ENCODE measurements around the gene ZBTB43.

Gene ZBTB43

GRCh38 chr9:126882746-126883145 is 77.9 kb downstream of the ZBTB43 start:
- Histone ChIP-seq H3K9ac (ENCODE audit: low read depth, low read length, poor library complexity, severe bottlenecking) (no peak overlapping the region), H3K4me1 (ENCODE audit: insufficient read depth, low read length, poor library complexity, severe bottlenecking) (no peaks in the 10 kb centered on the region), H3K4me3 (ENCODE audit: low read length, poor library complexity, severe bottlenecking) (no peak overlapping the region), H3K9me2 (replicated peaks; ENCODE audit: low read depth, low read length) (no peaks in the 10 kb centered on the region), H3K27me3 (ENCODE audit: insufficient read depth, low read length, poor library complexity, severe bottlenecking) (no peaks in the 10 kb centered on the region), H3F3A (ENCODE audit: low read depth) (no peaks in the 10 kb centered on the region), H4K20me1 (ENCODE audit: insufficient read depth, low read length, poor library complexity, severe bottlenecking) (no peaks in the 10 kb centered on the region), H2AFZ (ENCODE audit: low read length) (no peak overlapping the region), H3K79me2 (ENCODE audit: insufficient read depth, low read length) (no peaks in the 10 kb centered on the region), H3K9me3 (ENCODE audit: insufficient read depth, low read depth, low read length) (no peaks in the 10 kb centered on the region), H3K4me2 (ENCODE audit: low read depth, low read length, poor library complexity, severe bottlenecking) (no peak overlapping the region), H3K36me3 (ENCODE audit: insufficient read depth, low read length) (peaks cover 45% of the 10 kb centered on the region; the same call in 1 of the 2 replicates)
- TF ChIP-seq EZH2phosphoT487 (IDR thresholded peaks at IDR 0.05; ENCODE audit: borderline replicate concordance) (no peak), CTCF (conservative IDR thresholded peaks at IDR 0.05; ENCODE audit: low read length) (no peak)

GRCh38 chr9:126883636-126884035 is 78.8 kb downstream of the ZBTB43 start:
- Histone ChIP-seq H4K20me1 (ENCODE audit: insufficient read depth, low read length, poor library complexity, severe bottlenecking) (no peaks in the 10 kb centered on the region), H3K36me3 (ENCODE audit: insufficient read depth, low read length) (peaks cover 45% of the 10 kb centered on the region; the same call in 1 of the 2 replicates), H2AFZ (ENCODE audit: low read length) (no peak overlapping the region), H3K9ac (ENCODE audit: low read depth, low read length, poor library complexity, severe bottlenecking) (no peak overlapping the region), H3K4me1 (ENCODE audit: insufficient read depth, low read length, poor library complexity, severe bottlenecking) (no peaks in the 10 kb centered on the region), H3K27me3 (ENCODE audit: insufficient read depth, low read length, poor library complexity, severe bottlenecking) (no peaks in the 10 kb centered on the region), H3F3A (ENCODE audit: low read depth) (no peaks in the 10 kb centered on the region), H3K9me2 (replicated peaks; ENCODE audit: low read depth, low read length) (no peaks in the 10 kb centered on the region), H3K4me3 (ENCODE audit: low read length, poor library complexity, severe bottlenecking) (no peak overlapping the region), H3K4me2 (ENCODE audit: low read depth, low read length, poor library complexity, severe bottlenecking) (no peak overlapping the region), H3K79me2 (ENCODE audit: insufficient read depth, low read length) (no peaks in the 10 kb centered on the region), H3K9me3 (ENCODE audit: insufficient read depth, low read depth, low read length) (no peaks in the 10 kb centered on the region)
- TF ChIP-seq CTCF (conservative IDR thresholded peaks at IDR 0.05; ENCODE audit: low read length) (no peak), EZH2phosphoT487 (IDR thresholded peaks at IDR 0.05; ENCODE audit: borderline replicate concordance) (no peak)

- Histone ChIP-seq H3K36me3 (ENCODE audit: insufficient read depth, low read length) (peaks cover 33% of the 10 kb centered on the region; the same call in 1 of the 2 replicates), H3K4me3 (ENCODE audit: low read length, poor library complexity, severe bottlenecking) (no peak overlapping the region), H3K27me3 (ENCODE audit: insufficient read depth, low read length, poor library complexity, severe bottlenecking) (no peaks in the 10 kb centered on the region), H3K4me2 (ENCODE audit: low read depth, low read length, poor library complexity, severe bottlenecking) (no peak overlapping the region), H4K20me1 (ENCODE audit: insufficient read depth, low read length, poor library complexity, severe bottlenecking) (no peaks in the 10 kb centered on the region), H2AFZ (ENCODE audit: low read length) (no peak overlapping the region), H3K9me3 (ENCODE audit: insufficient read depth, low read depth, low read length) (no peaks in the 10 kb centered on the region), H3K9me2 (replicated peaks; ENCODE audit: low read depth, low read length) (no peaks in the 10 kb centered on the region), H3K9ac (ENCODE audit: low read depth, low read length, poor library complexity, severe bottlenecking) (no peak overlapping the region), H3F3A (ENCODE audit: low read depth) (no peaks in the 10 kb centered on the region), H3K4me1 (ENCODE audit: insufficient read depth, low read length, poor library complexity, severe bottlenecking) (no peaks in the 10 kb centered on the region), H3K79me2 (ENCODE audit: insufficient read depth, low read length) (no peaks in the 10 kb centered on the region)
- TF ChIP-seq CTCF (conservative IDR thresholded peaks at IDR 0.05; ENCODE audit: low read length): no peak
- TF ChIP-seq EZH2phosphoT487 (IDR thresholded peaks at IDR 0.05; ENCODE audit: borderline replicate concordance): no peak
These were observed 80.3 kb downstream of the ZBTB43 start for GRCh38 chr9:126885131-126885641.
